IMR-90 (cell line): ENCODE measurements around the gene SMIM36. TPM values are rescaled to one million over a fixed set of nuclear protein-coding genes. Genes with fewer than 3 reads are reported as not detected.

Experiments
- ATAC-seq: fragments of 200-7000 bp; cut with Tn5 transposase; 2 replicates; pipeline ENCODE4 v1.9.1; 2020; ENCODE audit warnings: low read depth, mild to moderate bottlenecking, moderate library complexity
- BruUV-seq: library from RNA; stranded (reverse); fragments of 400-500 nt; replicated peaks from 2 replicates; lab custom pipeline; 2021; lab: Mats Ljungman, UMichigan
- CTCF ChIA-PET: fragments of 300-600 bp; formaldehyde crosslinking; extraction: SDS; loops from one replicate; lab custom pipeline; 2021; ENCODE audit warnings: antibody characterized with exemption; lab: Yijun Ruan, JAX
- POLR2A ChIA-PET: fragments of 300-600 bp; sonication (Branson Sonifier 250); formaldehyde crosslinking; loops from one replicate; lab custom pipeline; 2022; ENCODE audit warnings: antibody characterized with exemption; ENCODE audit not compliant: unreplicated experiment; lab: Charles Lee
- DNase-seq: peaks from one replicate; pipeline ENCODE4 v3.0.0; 2013
- H2AFZ ChIP-seq: replicated peaks from 2 replicates; pipeline ENCODE3; 2013; ENCODE audit warnings: low read length, mild to moderate bottlenecking; ENCODE audit not compliant: poor library complexity
- H2AK5ac ChIP-seq: 2 replicates; pipeline ENCODE4 v1.6.1; 2013; ENCODE audit warnings: low read depth, low read length, inconsistent platforms
- H2AK9ac ChIP-seq: replicated peaks from 2 replicates; pipeline ENCODE3; 2013; ENCODE audit warnings: mild to moderate bottlenecking, low read depth, low read length, moderate library complexity; ENCODE audit not compliant: poor library complexity
- H2BK120ac ChIP-seq: 2 replicates; pipeline ENCODE4 v1.6.1; 2013; ENCODE audit warnings: low read depth, low read length, inconsistent platforms
- H2BK15ac ChIP-seq: 3 replicates; pipeline ENCODE4 v1.6.1; 2013; ENCODE audit warnings: low read depth, low read length, inconsistent platforms
- H2BK20ac ChIP-seq: 2 replicates; pipeline ENCODE4 v1.6.1; 2013; ENCODE audit warnings: low read depth, mild to moderate bottlenecking, inconsistent platforms, low read length, moderate library complexity
- H2BK5ac ChIP-seq: 2 replicates; pipeline ENCODE4 v1.6.1; 2013; ENCODE audit warnings: mild to moderate bottlenecking, low read depth, low read length, inconsistent platforms; ENCODE audit not compliant: poor library complexity, severe bottlenecking
- H3K14ac ChIP-seq: replicated peaks from 2 replicates; pipeline ENCODE4 v1.6.1; 2013; ENCODE audit warnings: low read depth, low read length, inconsistent platforms
- H3K18ac ChIP-seq: 2 replicates; pipeline ENCODE4 v1.6.1; 2013; ENCODE audit warnings: low read depth, low read length, control low read depth
- H3K23ac ChIP-seq: 2 replicates; pipeline ENCODE4 v1.6.1; 2013; ENCODE audit warnings: low read depth, low read length, inconsistent platforms
- H3K27ac ChIP-seq: 2 replicates; pipeline ENCODE4 v1.5.1; 2013; ENCODE audit warnings: mild to moderate bottlenecking, control low read depth, low read length; ENCODE audit not compliant: insufficient read depth
- H3K27me3 ChIP-seq: 2 replicates; pipeline ENCODE4 v1.6.1; 2013; ENCODE audit warnings: low read length; ENCODE audit not compliant: control insufficient read depth, insufficient read depth
- H3K36me3 ChIP-seq: 2 replicates; pipeline ENCODE4 v1.6.1; 2013; ENCODE audit warnings: low read length, mixed read lengths; ENCODE audit not compliant: control insufficient read depth, insufficient read depth
- H3K4ac ChIP-seq: 2 replicates; pipeline ENCODE4 v1.6.1; 2013; ENCODE audit warnings: low read depth, low read length, inconsistent platforms
- H3K4me1 ChIP-seq: 2 replicates; pipeline ENCODE4 v1.6.1; 2013; ENCODE audit warnings: low read length, mixed read lengths; ENCODE audit not compliant: control insufficient read depth, insufficient read depth
- H3K4me2 ChIP-seq: 2 replicates; pipeline ENCODE4 v1.6.1; 2013; ENCODE audit warnings: low read depth, mild to moderate bottlenecking, control low read depth, low read length, moderate library complexity
- H3K4me3 ChIP-seq: 2 replicates; pipeline ENCODE4 v1.5.1; 2013; ENCODE audit warnings: low read depth, mild to moderate bottlenecking, control low read depth, low read length, moderate library complexity; ENCODE audit not compliant: insufficient read depth
- H3K56ac ChIP-seq: 2 replicates; pipeline ENCODE4 v1.6.1; 2013; ENCODE audit warnings: low read length, inconsistent platforms; ENCODE audit not compliant: insufficient read depth; ENCODE audit errors: extremely low read depth
- H3K79me1 ChIP-seq, 2 experiments: 2 replicates each; pipeline ENCODE4 v1.6.1; 2013; ENCODE audit warnings: low read length in 2 of 2, inconsistent platforms in 1 of 2, low read depth in 1 of 2
- H3K9ac ChIP-seq: 2 replicates; pipeline ENCODE4 v1.6.1; 2013; ENCODE audit warnings: low read depth, low read length, control low read depth
- H3K9me1 ChIP-seq: 2 replicates; pipeline ENCODE4 v1.6.1; 2013; ENCODE audit warnings: low read length, inconsistent platforms; ENCODE audit not compliant: insufficient read depth
- H3K9me3 ChIP-seq: 2 replicates; pipeline ENCODE4 v1.6.1; 2013; ENCODE audit warnings: low read length; ENCODE audit not compliant: control insufficient read depth, insufficient read depth
- H4K20me1 ChIP-seq: 2 replicates; pipeline ENCODE4 v1.6.1; 2013; ENCODE audit warnings: low read length, inconsistent platforms; ENCODE audit not compliant: insufficient read depth
- H4K5ac ChIP-seq: 2 replicates; pipeline ENCODE4 v1.6.1; 2013; ENCODE audit warnings: mild to moderate bottlenecking, low read depth, low read length, control low read depth
- H4K8ac ChIP-seq, 2 experiments: 2 replicates each; pipeline ENCODE4 v1.6.1; 2013; ENCODE audit warnings: low read depth in 2 of 2, low read length in 2 of 2, control low read depth in 1 of 2, inconsistent platforms in 1 of 2
- H4K91ac ChIP-seq: 2 replicates; pipeline ENCODE4 v1.6.1; 2013; ENCODE audit warnings: low read depth, low read length, inconsistent platforms; ENCODE audit not compliant: insufficient read depth
- CEBPB ChIP-seq: IDR thresholded peaks from 2 replicates; pipeline ENCODE4 v1.6.1; 2012; ENCODE audit warnings: low read depth, low read length, improper control_type of control experiment
- MXI1 ChIP-seq: IDR thresholded peaks from 2 replicates; pipeline ENCODE4 v1.6.1; 2012; ENCODE audit warnings: low read depth, mild to moderate bottlenecking, low read length, moderate library complexity, borderline replicate concordance
- WGBS, 2 experiments: methylation state at CpG; one replicate each; pipeline versions ENCODE4 v1.1.5 to v1.1.7; 2013; ENCODE audit warnings: missing lambda C conversion rate in 2 of 2; ENCODE audit not compliant: insufficient read length in 1 of 2; ENCODE audit errors: extremely low coverage in 2 of 2; 5-methylcytosine and 5-hydroxymethylcytosine counted together
- dilution Hi-C: fragments of 300-500 bp; cut with HindIII; formaldehyde crosslinking; loops from one replicate; pipeline ENCODE4 v1.14.3; 2018; ENCODE audit warnings: low sequenced_read_pairs; ENCODE audit not compliant: unreplicated experiment
- in situ Hi-C: fragments of 300-500 bp; cut with MboI; formaldehyde crosslinking; loops from 3 replicates; pipeline ENCODE4 v1.14.3; 2019; ENCODE audit warnings: low sequenced_read_pairs, inconsistent platforms, mixed read lengths
- intact Hi-C: fragments of 100-400 bp; cut with micrococcal nuclease; formaldehyde crosslinking; loops from 2 replicates; pipeline ENCODE4 v1.10.0; 2022
- polyA plus RNA-seq, 3 experiments: library from polyadenylated mRNA; depleted of rRNA; stranded (reverse); fragments of >200 nt; gene quantifications; 2 replicates each; pipeline ENCODE4 v1.2.3, GENCODE V29; 2012; ENCODE audit warnings: low replicate concordance in 1 of 3
- total RNA-seq: library from RNA; depleted of rRNA; stranded (reverse); fragments of >200 nt; gene quantifications from 2 replicates; pipeline ENCODE4 v1.2.3, GENCODE V29; 2012

SMIM36 gene
- total and polyA plus RNA-seq, 2 of the 4 experiments (the other 2 are of a cell fraction): not detected

DNA sequence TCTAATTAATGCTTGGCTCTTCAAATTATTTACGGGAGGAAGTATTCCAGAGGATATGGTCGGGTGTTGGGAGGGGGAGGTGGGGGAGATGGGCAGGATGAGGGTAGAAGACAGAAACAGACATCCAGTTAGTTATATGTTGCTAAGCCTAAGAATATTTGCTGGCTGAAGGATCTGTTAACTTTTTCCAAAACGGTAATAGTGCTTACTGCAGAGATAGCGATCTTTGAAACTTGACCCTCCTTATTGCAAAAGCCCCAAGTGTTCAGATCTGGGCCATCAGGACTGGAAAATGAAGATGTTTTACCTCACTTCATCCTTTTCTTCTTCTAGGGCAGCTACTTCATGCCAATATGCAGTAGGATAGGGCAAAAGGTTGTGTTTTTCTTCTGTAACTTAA is 62.6 kb downstream of the SMIM36 start:
- WGBS, 2 experiments: no CpG with 5 or more reads among the region's 4 CpGs
- POLR2A ChIA-PET: no interaction called here
- Histone ChIP-seq H3K56ac (no peak overlapping the region), H3K27me3 (no peaks in the 10 kb centered on the region), H2BK20ac (peak overlapping the region; percentile 11; the same call in 1 of the 2 replicates), H2BK120ac (no peak overlapping the region), H3K9me3 (no peaks in the 10 kb centered on the region), H3K14ac (no peak overlapping the region), H2AFZ (no peak overlapping the region), H3K9ac (no peak overlapping the region), H3K4me2 (no peak overlapping the region), H3K27ac (peak overlapping the region; percentile 78; the same call in 1 of the 2 replicates), H2BK15ac (0 out of 3 replicates have a peak overlapping the region, but pooled peaks have one; percentile 21), H2AK5ac (0 out of 2 replicates have a peak overlapping the region, but pooled peaks have one; percentile 5), H3K23ac (no peak overlapping the region; the same call in 1 of the 2 replicates), H3K18ac (peak overlapping the region; percentile 20; the same call in 1 of the 2 replicates), H3K4me3 (no peak overlapping the region), H3K4me1 (peaks cover 28% of the 10 kb centered on the region), H3K4ac (peak overlapping the region; percentile 58; the same call in 1 of the 2 replicates), H2AK9ac (no peak overlapping the region), H4K91ac (no peak overlapping the region), H2BK5ac (peak overlapping the region; percentile 12), H4K8ac (no peak overlapping the region), H3K9me1 (peaks cover 23% of the 10 kb centered on the region), H3K36me3 (no peaks in the 10 kb centered on the region), H4K20me1 (no peaks in the 10 kb centered on the region), H3K79me1 (no peaks in the 10 kb centered on the region), H4K5ac (no peak overlapping the region)
- in situ Hi-C loops (no loop called here), dilution Hi-C loops (no loop called here), intact Hi-C loops (no loop called here)
- BruUV-seq: no TSS peak
- TF ChIP-seq MXI1 (no peak), CEBPB (peak; percentile 83)
- ATAC-seq (peak; percentile 36), DNase-seq (peak; percentile 75)
- CTCF ChIA-PET: no interaction called here
